Suprapubic skin (tissue), 2 donors: ENCODE results near the gene GALNT12.

Experiments used
- EP300 ChIP-seq: sonication (generic); formaldehyde crosslinking; IDR thresholded peaks from one replicate; pipeline ENCODE4 v1.6.1; 2017; ENCODE audit warnings: antibody characterized with exemption
- POLR2A ChIP-seq, 2 donors: fragments of 450-650 bp; IDR thresholded peaks; one replicate each; pipeline ENCODE4 v1.6.1; 2017; ENCODE audit warnings: antibody characterized with exemption in 2 of 2, mild to moderate bottlenecking in 2 of 2, moderate library complexity in 2 of 2

DNA sequence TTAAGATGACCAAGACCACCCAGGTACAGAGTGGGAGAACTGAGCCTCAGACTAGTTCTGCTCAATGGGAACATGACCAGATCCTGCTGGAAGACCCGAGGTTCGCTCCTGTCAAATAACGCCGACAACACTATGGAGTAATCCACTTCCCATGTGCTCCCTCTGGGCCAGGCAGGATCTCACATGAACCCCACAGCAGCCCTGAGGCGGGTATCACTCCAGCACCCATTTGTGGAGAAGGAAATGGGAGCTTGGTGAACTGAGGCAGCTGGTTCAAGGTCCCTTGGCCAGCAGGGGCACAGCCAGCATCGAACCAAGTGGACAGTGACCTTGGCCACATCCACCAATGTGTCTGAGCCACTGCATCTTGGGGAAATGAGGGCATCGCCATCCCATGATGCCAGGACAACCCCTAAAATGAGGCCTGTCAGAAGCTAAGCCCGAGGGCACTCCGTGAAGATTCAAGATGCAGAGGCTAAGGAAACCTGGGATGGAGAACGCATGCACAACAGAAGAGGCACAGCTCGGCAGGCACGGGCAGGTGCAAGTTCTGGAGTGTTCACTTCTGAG is 19.6 kb upstream of the GALNT12 start:
- TF ChIP-seq EP300 (no peak), POLR2A (IDR thresholded peaks at IDR 0.05) (no peak)
